K562 (cell line): ENCODE measurements around the gene COL4A1. TPM values are rescaled to one million over a fixed set of nuclear protein-coding genes. Genes with fewer than 3 reads are reported as not detected.

Source experiments
- ATAC-seq: fragments of 200-7000 bp; cut with Tn5 transposase; 3 replicates; pipeline ENCODE4 v1.9.1; 2020; ENCODE audit warnings: moderate library complexity
- BruUV-seq: library from RNA; stranded (reverse); fragments of 400-500 nt; replicated peaks from 2 replicates; lab custom pipeline; 2021; lab: Mats Ljungman, UMichigan
- CTCF ChIA-PET: fragments of 300-600 bp; formaldehyde crosslinking; extraction: SDS; loops from one replicate; lab custom pipeline; 2021; ENCODE audit warnings: low intra/inter-chr PET ratio; lab: Yijun Ruan, JAX
- POLR2A ChIA-PET: fragments of 300-600, 350-650 bp; sonication (Branson Sonifier 250); formaldehyde crosslinking; extraction: SDS; loops from one replicate; lab custom pipeline; 2021; ENCODE audit warnings: antibody characterized with exemption, inconsistent platforms; lab: Yijun Ruan, JAX
- DNase-seq, 4 experiments: peaks; one replicate each; pipeline versions ENCODE4 v3.0.0 to v3.0.0-alpha.2; 2011 to 2018; ENCODE audit warnings: low spot score in 3 of 4, mixed read lengths in 3 of 4; ENCODE audit errors: extremely low read depth in 1 of 4
- FAIRE-seq: peaks from 2 replicates; lab custom pipeline; 2011; peaks lifted over from hg19 to GRCh38; lab: Jason Lieb, UNC
- H2AFZ ChIP-seq: 2 replicates; pipeline ENCODE4 v1.6.0; 2011; ENCODE audit warnings: low read depth, low read length, control low read depth, inconsistent platforms
- H3K27ac ChIP-seq: fragments of 200-600 bp; 3 replicates; pipeline ENCODE4 v1.8.0; 2011; ENCODE audit warnings: low read depth, mild to moderate bottlenecking, control low read depth, inconsistent platforms, low read length, moderate library complexity, mixed read lengths; ENCODE audit errors: extremely low read depth
- H3K27me3 ChIP-seq, 2 experiments: fragments of 300-600 bp in 1 of 2; 2 replicates in 1 of 2; 3 replicates in 1 of 2; pipeline versions ENCODE4 v1.6.0 to v1.8.0; 2011; ENCODE audit warnings: inconsistent platforms in 2 of 2, low read length in 2 of 2, mild to moderate bottlenecking in 1 of 2, mixed read lengths in 1 of 2, moderate library complexity in 1 of 2; ENCODE audit not compliant: control insufficient read depth in 2 of 2, insufficient read depth in 2 of 2
- H3K36me3 ChIP-seq: fragments of 300-600 bp; 3 replicates; pipeline ENCODE4 v1.8.0; 2011; ENCODE audit warnings: mild to moderate bottlenecking, low read length, inconsistent platforms; ENCODE audit not compliant: control insufficient read depth, insufficient read depth
- H3K4me1 ChIP-seq, 2 experiments: fragments of 200-600 bp in 1 of 2; replicated peaks in 1 of 2; 2 replicates in 1 of 2; 3 replicates in 1 of 2; pipeline versions ENCODE4 v1.5.1 to v1.8.0; 2011; ENCODE audit warnings: inconsistent platforms in 2 of 2, low read length in 2 of 2, mild to moderate bottlenecking in 1 of 2, mixed read lengths in 1 of 2, moderate library complexity in 1 of 2; ENCODE audit not compliant: control insufficient read depth in 2 of 2, insufficient read depth in 2 of 2
- H3K4me2 ChIP-seq: 2 replicates; pipeline ENCODE4 v1.6.1; 2011; ENCODE audit warnings: low read length, control low read depth, inconsistent platforms, mixed read lengths; ENCODE audit not compliant: insufficient read depth
- H3K4me3 ChIP-seq: fragments of 200-600 bp; sonication (generic), shearing (Covaris generic); 2 replicates; pipeline ENCODE4 v1.5.1; 2016; ENCODE audit warnings: control low read depth, inconsistent platforms
- H3K79me2 ChIP-seq: fragments of 200-600 bp; 3 replicates; pipeline ENCODE4 v1.8.0; 2011; ENCODE audit warnings: low read length, inconsistent platforms; ENCODE audit not compliant: control insufficient read depth, insufficient read depth
- H3K9ac ChIP-seq, 2 experiments: 2 replicates each; pipeline versions ENCODE4 v1.6.0 to v1.6.1; 2011; ENCODE audit warnings: low read depth in 2 of 2, low read length in 2 of 2, control low read depth in 1 of 2, inconsistent platforms in 1 of 2, mild to moderate bottlenecking in 1 of 2, mixed read lengths in 1 of 2; ENCODE audit not compliant: insufficient read depth in 1 of 2
- H3K9me1 ChIP-seq: one replicate; pipeline ENCODE4 v1.6.0; 2011; ENCODE audit warnings: inconsistent platforms, mild to moderate bottlenecking, low read length, moderate library complexity; ENCODE audit not compliant: control insufficient read depth, insufficient read depth
- H3K9me3 ChIP-seq: replicated peaks from 2 replicates; pipeline ENCODE4 v1.5.1; 2011; ENCODE audit warnings: low read depth, low read length, inconsistent platforms; ENCODE audit not compliant: control insufficient read depth, insufficient read depth
- H4K20me1 ChIP-seq: replicated peaks from 2 replicates; pipeline ENCODE4 v1.6.1; 2011; ENCODE audit warnings: low read length, inconsistent platforms, mixed read lengths; ENCODE audit not compliant: control insufficient read depth, insufficient read depth
- BACH1 ChIP-seq: fragments of 200-800 bp; sonication (Bioruptor generic); IDR thresholded peaks from 2 replicates; pipeline ENCODE4 v1.6.1; 2016; ENCODE audit warnings: missing genetic modification characterization, missing compliant biosample characterization
- COPS2 ChIP-seq: fragments of 450-650 bp; conservative IDR thresholded peaks from 2 replicates; pipeline ENCODE4 v1.6.1; 2016; ENCODE audit warnings: mild to moderate bottlenecking, moderate library complexity
- ESRRA ChIP-seq: fragments of 450-650 bp; IDR thresholded peaks from 2 replicates; pipeline ENCODE4 v1.6.1; 2014; ENCODE audit warnings: low read depth, mild to moderate bottlenecking, moderate library complexity, borderline replicate concordance
- HDAC6 ChIP-seq: IDR thresholded peaks from 2 replicates; pipeline ENCODE4 v1.6.1; 2012; ENCODE audit warnings: low read depth, mild to moderate bottlenecking, control low read depth, inconsistent platforms, low read length, moderate library complexity
- HMG20A ChIP-seq: fragments of 450-650 bp; formaldehyde crosslinking; conservative IDR thresholded peaks from 2 replicates; pipeline ENCODE4 v1.4.0; 2020; ENCODE audit warnings: mild to moderate bottlenecking, mixed read lengths
- JUN ChIP-seq, 2 experiments: sonication (generic) in 1 of 2; formaldehyde crosslinking in 1 of 2; IDR thresholded peaks; 2 replicates each; pipeline versions ENCODE4 v1.6.1 to v1.8.0; 2012 to 2022; ENCODE audit warnings: borderline replicate concordance in 2 of 2, mild to moderate bottlenecking in 2 of 2, improper control_type of control experiment in 1 of 2, low read depth in 1 of 2, low read length in 1 of 2, missing genetic modification reagents in 1 of 2
- MTA2 ChIP-seq: fragments of 450-650 bp; IDR thresholded peaks from 2 replicates; pipeline ENCODE4 v1.6.1; 2016; ENCODE audit warnings: low read depth
- MYC ChIP-seq, 2 experiments: fragments of 250-450 bp in 1 of 2; sonication (Bioruptor Pico) in 1 of 2; IDR thresholded peaks; 2 replicates each; pipeline versions ENCODE4 v1.5.1 to v1.6.1; 2012 to 2021; ENCODE audit warnings: low read depth in 2 of 2, borderline replicate concordance in 1 of 2, improper control_type of control experiment in 1 of 2, low read length in 1 of 2, mild to moderate bottlenecking in 1 of 2, moderate library complexity in 1 of 2
- NFXL1 ChIP-seq: fragments of 450-650 bp; formaldehyde crosslinking; IDR thresholded peaks from 2 replicates; pipeline ENCODE4 v1.4.0; 2021; ENCODE audit warnings: mild to moderate bottlenecking
- SMC3 ChIP-seq: conservative IDR thresholded peaks from 2 replicates; pipeline ENCODE4 v1.6.1; 2011; ENCODE audit warnings: low read depth, low read length, improper control_type of control experiment; ENCODE audit not compliant: insufficient read depth
- TRIM24 ChIP-seq, 2 experiments: fragments of 450-650 bp; IDR thresholded peaks; 2 replicates each; pipeline ENCODE4 v1.6.1; 2016
- ZNF124 ChIP-seq: sonication (generic); formaldehyde crosslinking; IDR thresholded peaks from 2 replicates; pipeline ENCODE4 v1.8.1; 2022; ENCODE audit warnings: missing genetic modification reagents
- ZNF311 ChIP-seq: fragments of 250-450 bp; sonication (Bioruptor Pico); IDR thresholded peaks from 2 replicates; pipeline ENCODE4 v1.4.0; 2020; ENCODE audit warnings: mild to moderate bottlenecking, moderate library complexity
- ZNF41 ChIP-seq: fragments of 250-450 bp; sonication (Bioruptor Pico); conservative IDR thresholded peaks from 2 replicates; pipeline ENCODE4 v1.4.0; 2020; ENCODE audit warnings: mild to moderate bottlenecking
- WGBS: fragments of 100-300 bp; shearing (Covaris generic); methylation state at CpG from one replicate; pipeline ENCODE4 v1.1.6; 2016; ENCODE audit warnings: low coverage, mixed read lengths; ENCODE audit not compliant: insufficient coverage; ENCODE audit errors: missing lambda C conversion rate; 5-methylcytosine and 5-hydroxymethylcytosine counted together
- in situ Hi-C: fragments of 300-500 bp; cut with MboI; formaldehyde crosslinking; loops from 4 replicates; pipeline ENCODE4 v1.15.0; 2018; ENCODE audit warnings: inconsistent platforms, mixed read lengths
- intact Hi-C: fragments of 100-400 bp; cut with micrococcal nuclease; formaldehyde crosslinking; loops from 2 replicates; pipeline ENCODE4 v1.14.2; 2022
- polyA plus RNA-seq, 8 experiments: library from polyadenylated mRNA; depleted of rRNA in 4 of 8; stranded (reverse) in 5 of 8; unstranded in 3 of 8; fragments of >200 nt; fragmentation: Nextera tagmentation in 2 of 8; fragmentation: Illumina TruSeq in 1 of 8; extraction: Ambion mirVana in 2 of 8; extraction: Trizol in 1 of 8; gene quantifications; 2 replicates each; pipeline versions ENCODE4 v1.2.1 to v1.2.3, GENCODE V29; 2011 to 2014; ENCODE audit warnings: inconsistent platforms in 1 of 8, missing spikeins in 1 of 8
- total RNA-seq, 7 experiments: library from RNA; depleted of rRNA in 6 of 7; stranded (reverse); fragments of >200 nt in 6 of 7; fragmentation: Illumina TruSeq in 2 of 7; extraction: Trizol in 2 of 7; gene quantifications; 2 replicates each; pipeline versions ENCODE4 v1.2.1 to v1.2.3, GENCODE V29; 2011 to 2021; ENCODE audit warnings: low replicate concordance in 1 of 7
- TF ChIP-seq, protein P1 (sequence below): fragments of 250-450 bp; sonication (Bioruptor Pico); IDR thresholded peaks from 2 replicates; pipeline ENCODE4 v1.9.0; 2021; ENCODE audit warnings: mild to moderate bottlenecking
- TF ChIP-seq, protein P2 (sequence below): fragments of 450-650 bp; IDR thresholded peaks from 2 replicates; pipeline ENCODE4 v1.6.1; 2017; ENCODE audit warnings: mild to moderate bottlenecking, moderate library complexity
- TF ChIP-seq, protein P3 (sequence below): fragments of 450-650 bp; IDR thresholded peaks from 2 replicates; pipeline ENCODE4 v1.6.1; 2016; ENCODE audit warnings: borderline replicate concordance

The COL4A1 gene
- total and polyA plus RNA-seq, 9 of the 15 experiments (the other 6 are each of a cell fraction or from before 2014, with no cell fraction given): 0.35 TPM; not detected in 8

DNA sequence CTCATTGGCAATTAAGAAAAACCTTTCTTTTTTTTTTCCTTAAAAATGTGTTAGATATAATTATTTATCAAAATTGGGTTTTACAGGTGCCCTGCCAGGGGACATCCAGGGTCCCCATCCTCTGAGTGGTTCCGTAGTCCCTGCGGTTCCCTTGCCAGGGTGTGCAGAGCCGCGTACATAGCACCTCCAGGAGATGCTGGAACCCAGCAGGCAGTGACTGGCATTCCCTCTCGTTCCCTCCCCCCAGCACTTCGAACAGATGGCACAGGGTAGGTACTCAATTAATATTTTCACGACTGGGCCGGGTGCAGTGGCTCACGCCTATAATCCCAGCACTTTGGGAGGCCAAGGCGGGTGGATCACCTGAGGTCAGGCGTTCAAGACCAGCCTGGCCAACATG lies 82.0 kb downstream of the COL4A1 start (continued):
- TF ChIP-seq HDAC6: no peak
- no peak for TF ChIP-seq MTA2
- no peak for TF ChIP-seq SMC3
- TF ChIP-seq ZNF124 (CRISPR knock-in tag): no peak

DNA sequence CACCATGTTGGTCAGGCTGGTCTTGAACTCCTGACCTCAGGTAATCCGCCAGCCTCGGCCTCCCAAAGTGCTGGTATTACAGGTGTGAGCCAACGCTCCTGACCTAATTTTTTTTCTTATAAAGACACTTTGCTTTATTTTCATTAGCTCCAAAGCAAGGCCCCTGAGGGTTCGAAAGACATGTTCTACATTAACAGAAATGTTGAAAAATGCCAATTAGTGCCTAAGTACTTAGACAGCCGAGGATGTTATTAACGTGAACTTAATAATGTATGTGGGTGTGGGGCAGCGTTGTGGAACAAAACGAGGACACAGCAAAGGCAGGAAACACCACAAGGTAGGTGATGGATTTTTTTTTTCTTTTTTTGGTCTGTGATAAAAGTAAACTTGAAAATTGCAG lies 82.4 kb downstream of the COL4A1 start:
- H3K27me3 ChIP-seq: peaks cover 0 to 12% of the 10 kb centered on the region in 2 experiments; a peak in 1 of 5 replicates
- H4K20me1 ChIP-seq: no peaks in the 10 kb centered on the region
- ATAC-seq: no peak
- no peak overlapping the region for H3K4me2 ChIP-seq
- in situ Hi-C loops (no loop called here), intact Hi-C loops (no loop called here)
- H2AFZ ChIP-seq: no peak overlapping the region
- BruUV-seq: no TSS peak
- DNase-seq: no peak
- no peak overlapping the region for H3K27ac ChIP-seq
- CTCF ChIA-PET: interaction anchor here (0.9 kb wide), 1 partner anchor 188 kb away, joined by 3 read pairs; no protein-coding TSS in a partner anchor
- FAIRE-seq: no peak
- H3K36me3 ChIP-seq: no peaks in the 10 kb centered on the region
- 0 out of 5 replicates have a peak, but pooled peaks cover 0 to 3% of the 10 kb centered on the region in 2 experiments for H3K4me1 ChIP-seq
- no peak overlapping the region for H3K4me3 ChIP-seq
- H3K9me1 ChIP-seq: no peaks in the 10 kb centered on the region
- POLR2A ChIA-PET: interaction anchor here (0.6 kb wide), 1 partner anchor 14 kb away, joined by 3 read pairs; no protein-coding TSS in a partner anchor
- no peaks in the 10 kb centered on the region for H3K9me3 ChIP-seq
- no peaks in the 10 kb centered on the region for H3K79me2 ChIP-seq
- H3K9ac ChIP-seq: no peak overlapping the region
- 0% methylated on average over 8 of the region's 8 CpGs for WGBS
- no peak for TF ChIP-seq BACH1 (tag)
- no peak for TF ChIP-seq TRIM24 (IDR thresholded peaks at IDR 0.05)
- no peak for TF ChIP-seq ZNF311 (CRISPR knock-in tag)
- no peak for TF ChIP-seq HMG20A (CRISPR knock-in tag)
- no peak for TF ChIP-seq COPS2
- TF ChIP-seq, protein P1, sequence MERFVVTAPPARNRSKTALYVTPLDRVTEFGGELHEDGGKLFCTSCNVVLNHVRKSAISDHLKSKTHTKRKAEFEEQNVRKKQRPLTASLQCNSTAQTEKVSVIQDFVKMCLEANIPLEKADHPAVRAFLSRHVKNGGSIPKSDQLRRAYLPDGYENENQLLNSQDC (CRISPR knock-in tag): no peak
- TF ChIP-seq, protein P2, sequence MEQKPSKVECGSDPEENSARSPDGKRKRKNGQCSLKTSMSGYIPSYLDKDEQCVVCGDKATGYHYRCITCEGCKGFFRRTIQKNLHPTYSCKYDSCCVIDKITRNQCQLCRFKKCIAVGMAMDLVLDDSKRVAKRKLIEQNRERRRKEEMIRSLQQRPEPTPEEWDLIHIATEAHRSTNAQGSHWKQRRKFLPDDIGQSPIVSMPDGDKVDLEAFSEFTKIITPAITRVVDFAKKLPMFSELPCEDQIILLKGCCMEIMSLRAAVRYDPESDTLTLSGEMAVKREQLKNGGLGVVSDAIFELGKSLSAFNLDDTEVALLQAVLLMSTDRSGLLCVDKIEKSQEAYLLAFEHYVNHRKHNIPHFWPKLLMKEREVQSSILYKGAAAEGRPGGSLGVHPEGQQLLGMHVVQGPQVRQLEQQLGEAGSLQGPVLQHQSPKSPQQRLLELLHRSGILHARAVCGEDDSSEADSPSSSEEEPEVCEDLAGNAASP: no peak
- TF ChIP-seq JUN (IDR thresholded peaks at IDR 0.05; ENCODE audit: borderline replicate concordance, low read depth, low read length): no peak
- no peak for TF ChIP-seq JUN (CRISPR knock-in tag; IDR thresholded peaks at IDR 0.05; ENCODE audit: borderline replicate concordance)
- no peak for TF ChIP-seq NFXL1
- no peak for TF ChIP-seq MYC (IDR thresholded peaks at IDR 0.05; ENCODE audit: low read depth, low read length)
- TF ChIP-seq MYC (CRISPR knock-in tag; IDR thresholded peaks at IDR 0.05; ENCODE audit: borderline replicate concordance, low read depth): no peak
- TF ChIP-seq, protein P3, sequence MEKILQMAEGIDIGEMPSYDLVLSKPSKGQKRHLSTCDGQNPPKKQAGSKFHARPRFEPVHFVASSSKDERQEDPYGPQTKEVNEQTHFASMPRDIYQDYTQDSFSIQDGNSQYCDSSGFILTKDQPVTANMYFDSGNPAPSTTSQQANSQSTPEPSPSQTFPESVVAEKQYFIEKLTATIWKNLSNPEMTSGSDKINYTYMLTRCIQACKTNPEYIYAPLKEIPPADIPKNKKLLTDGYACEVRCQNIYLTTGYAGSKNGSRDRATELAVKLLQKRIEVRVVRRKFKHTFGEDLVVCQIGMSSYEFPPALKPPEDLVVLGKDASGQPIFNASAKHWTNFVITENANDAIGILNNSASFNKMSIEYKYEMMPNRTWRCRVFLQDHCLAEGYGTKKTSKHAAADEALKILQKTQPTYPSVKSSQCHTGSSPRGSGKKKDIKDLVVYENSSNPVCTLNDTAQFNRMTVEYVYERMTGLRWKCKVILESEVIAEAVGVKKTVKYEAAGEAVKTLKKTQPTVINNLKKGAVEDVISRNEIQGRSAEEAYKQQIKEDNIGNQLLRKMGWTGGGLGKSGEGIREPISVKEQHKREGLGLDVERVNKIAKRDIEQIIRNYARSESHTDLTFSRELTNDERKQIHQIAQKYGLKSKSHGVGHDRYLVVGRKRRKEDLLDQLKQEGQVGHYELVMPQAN: no peak
- no peak for TF ChIP-seq ESRRA
- no peak for TF ChIP-seq ZNF41 (CRISPR knock-in tag)
